CD8-positive, alpha-beta memory T cell (primary cell): ENCODE results near the gene LINC01488. TPM values are rescaled to one million over a fixed set of nuclear protein-coding genes. Genes with fewer than 3 reads are reported as not detected.

Source experiments
- CTCF ChIA-PET: fragments of 350-600 bp; sonication (Branson Sonifier 250); formaldehyde crosslinking; loops from one replicate; lab custom pipeline; 2021; ENCODE audit warnings: antibody characterized with exemption; lab: Charles Lee
- POLR2A ChIA-PET: fragments of 350-600 bp; sonication (Branson Sonifier 250); formaldehyde crosslinking; loops from one replicate; lab custom pipeline; 2021; ENCODE audit warnings: antibody characterized with exemption; lab: Charles Lee
- DNase-seq, 5 donors: peaks; one replicate each; pipeline versions ENCODE4 v3.0.0 to v3.0.0-alpha.2; 2020 to 2022; ENCODE audit warnings: mixed read lengths in 1 of 5
- H3K27ac ChIP-seq: one replicate; pipeline ENCODE4 v1.7.0; 2013; ENCODE audit warnings: low read depth, mild to moderate bottlenecking, low read length, moderate library complexity
- H3K27me3 ChIP-seq: 2 replicates; pipeline ENCODE4 v1.7.0; 2013; ENCODE audit warnings: low read length, mild to moderate bottlenecking; ENCODE audit not compliant: insufficient read depth, poor library complexity, severe bottlenecking
- H3K36me3 ChIP-seq: 2 replicates; pipeline ENCODE4 v1.7.0; 2013; ENCODE audit warnings: mild to moderate bottlenecking, low read length, moderate library complexity; ENCODE audit not compliant: insufficient read depth
- H3K4me1 ChIP-seq: 2 replicates; pipeline ENCODE4 v1.7.0; 2013; ENCODE audit warnings: mild to moderate bottlenecking, low read length, moderate library complexity; ENCODE audit not compliant: insufficient read depth
- H3K4me3 ChIP-seq: 2 replicates; pipeline ENCODE4 v1.7.0; 2013; ENCODE audit warnings: mild to moderate bottlenecking, low read length
- H3K9me3 ChIP-seq: 2 replicates; pipeline ENCODE4 v1.7.0; 2013; ENCODE audit warnings: mild to moderate bottlenecking, low read length
- H3K27ac Mint-ChIP-seq, 8 donors: one replicate each; pipeline ENCODE4 v1.8.0; 2020 to 2021; ENCODE audit warnings: mixed read lengths in 8 of 8, mild to moderate bottlenecking in 6 of 8, inconsistent platforms in 3 of 8, moderate library complexity in 3 of 8
- H3K27me3 Mint-ChIP-seq, 2 donors: one replicate each; pipeline ENCODE4 v1.8.0; 2020 to 2021; ENCODE audit warnings: mixed read lengths in 2 of 2, mild to moderate bottlenecking in 1 of 2, moderate library complexity in 1 of 2
- H3K36me3 Mint-ChIP-seq, 3 donors: one replicate each; pipeline ENCODE4 v1.8.0; 2020 to 2021; ENCODE audit warnings: mixed read lengths in 3 of 3, inconsistent platforms in 1 of 3, mild to moderate bottlenecking in 1 of 3
- H3K4me1 Mint-ChIP-seq, 3 donors: one replicate each; pipeline ENCODE4 v1.8.0; 2020 to 2021; ENCODE audit warnings: mixed read lengths in 3 of 3, inconsistent platforms in 1 of 3, mild to moderate bottlenecking in 1 of 3
- H3K4me3 Mint-ChIP-seq, 7 donors: one replicate each; pipeline ENCODE4 v1.8.0; 2020 to 2021; ENCODE audit warnings: mixed read lengths in 7 of 7, mild to moderate bottlenecking in 6 of 7, moderate library complexity in 4 of 7, inconsistent platforms in 2 of 7
- H3K9me3 Mint-ChIP-seq, 5 donors: one replicate each; pipeline ENCODE4 v1.8.0; 2020 to 2022; ENCODE audit warnings: mixed read lengths in 5 of 5, mild to moderate bottlenecking in 3 of 5, moderate library complexity in 2 of 5, inconsistent platforms in 1 of 5
- polyA plus RNA-seq: library from polyadenylated mRNA; unstranded; fragments of 300-500 nt; fragmentation: Illumina TruSeq; gene quantifications from one replicate; pipeline ENCODE4 v1.2.3, GENCODE V29; 2021
- total RNA-seq, 2 experiments: library from RNA; stranded (reverse); gene quantifications; one replicate each; pipeline ENCODE4 v1.2.3, GENCODE V29; 2021

LINC01488 gene
- total and polyA plus RNA-seq, 3 experiments from 2014 or later = not detected

DNA sequence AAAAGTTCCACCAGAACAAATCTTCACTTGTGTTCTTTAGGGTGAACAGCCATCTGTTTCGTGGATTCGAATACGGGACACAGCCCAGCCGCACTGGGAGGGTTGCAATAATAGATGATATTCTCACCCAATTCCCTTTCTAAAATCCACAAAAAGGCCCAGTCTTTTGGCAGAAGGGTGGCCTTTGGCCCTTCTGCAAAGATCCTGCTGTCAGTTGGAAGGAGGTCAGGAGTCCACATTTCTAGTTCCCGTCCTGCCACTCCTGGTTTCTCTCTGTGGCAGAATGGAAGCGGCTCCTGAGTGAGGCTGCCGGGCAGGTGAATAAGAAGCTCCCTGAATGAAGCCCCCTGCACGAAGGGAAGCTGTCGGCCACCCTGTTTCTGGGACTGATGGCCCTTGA lies 11.2 kb upstream of the LINC01488 start:
- CTCF ChIA-PET = no interaction called here
- Histone ChIP-seq H3K4me3 (no peak overlapping the region), H3K4me1 (no peaks in the 10 kb centered on the region), H3K36me3 (no peaks in the 10 kb centered on the region), H3K27ac (no peak overlapping the region), H3K9me3 (no peaks in the 10 kb centered on the region), H3K27me3 (no peaks in the 10 kb centered on the region)
- peaks cover 0 to 3% (median 0%) of the 10 kb centered on the region in 5 donors for H3K9me3 Mint-ChIP-seq
- H3K4me1 Mint-ChIP-seq = no peaks in the 10 kb centered on the region
- no peak overlapping the region for H3K27ac Mint-ChIP-seq
- no peak overlapping the region for H3K4me3 Mint-ChIP-seq
- no peaks in the 10 kb centered on the region for H3K36me3 Mint-ChIP-seq
- DNase-seq = no peak
- POLR2A ChIA-PET = no interaction called here
- peaks cover 3 to 5% of the 10 kb centered on the region in 2 donors for H3K27me3 Mint-ChIP-seq

DNA sequence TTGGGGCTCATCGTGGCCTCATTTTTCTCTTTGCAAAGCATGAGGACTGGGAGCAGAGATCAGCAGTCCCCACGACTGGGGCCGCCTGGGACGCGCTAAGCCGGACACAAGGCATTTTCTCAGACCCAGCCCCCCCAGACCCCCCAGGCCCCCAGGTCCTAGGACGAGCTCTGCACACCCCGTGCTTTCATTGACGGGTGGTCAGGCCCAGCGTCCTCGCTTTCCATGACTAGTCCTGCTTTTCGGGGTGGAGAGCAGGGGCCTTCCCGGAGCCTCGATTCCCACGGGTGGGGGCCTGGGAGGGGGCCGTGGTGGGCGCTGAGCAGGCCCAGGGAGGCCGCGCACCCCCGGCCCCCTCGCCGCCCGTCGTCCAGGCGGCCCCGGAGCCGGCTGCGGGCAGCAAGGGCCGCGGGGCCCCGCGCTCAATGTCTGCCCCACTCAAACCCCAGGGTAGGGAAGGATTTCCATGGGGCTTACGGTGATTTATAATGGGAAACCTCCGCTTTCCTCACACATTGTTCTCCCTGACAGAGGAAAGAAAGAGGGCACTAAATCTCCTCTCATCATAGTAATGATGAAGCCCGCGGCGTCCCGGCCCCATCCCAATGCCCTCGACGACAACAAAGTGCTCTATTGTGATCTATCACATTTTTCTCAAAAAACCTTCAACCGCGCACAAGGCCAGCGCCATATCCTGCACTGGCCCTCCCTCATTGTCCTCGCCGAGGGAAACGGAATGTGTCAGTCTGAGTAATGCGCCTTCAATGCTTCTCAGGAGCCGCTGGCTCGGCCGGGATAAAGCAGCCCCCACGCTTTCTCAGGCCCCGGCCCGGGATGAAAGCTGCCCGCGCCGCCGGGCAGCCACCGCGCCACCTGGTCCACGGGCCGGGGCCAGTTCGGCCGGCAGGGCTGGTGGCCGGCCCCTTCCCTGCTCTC lies 10.4 kb upstream of the LINC01488 start:
- ChIA-PET POLR2A (no interaction called here), CTCF (no interaction called here)
- no peaks in the 10 kb centered on the region for H3K9me3 ChIP-seq
- no peaks in the 10 kb centered on the region for H3K4me1 ChIP-seq
- no peak for DNase-seq
- no peak overlapping the region for H3K27ac Mint-ChIP-seq
- no peak overlapping the region for H3K27ac ChIP-seq
- H3K4me3 Mint-ChIP-seq = no peak overlapping the region
- H3K9me3 Mint-ChIP-seq = peaks cover 0 to 3% (median 0%) of the 10 kb centered on the region in 5 donors
- H3K36me3 ChIP-seq = no peaks in the 10 kb centered on the region
- peaks cover 3 to 5% of the 10 kb centered on the region in 2 donors for H3K27me3 Mint-ChIP-seq
- H3K36me3 Mint-ChIP-seq = no peaks in the 10 kb centered on the region
- no peaks in the 10 kb centered on the region for H3K27me3 ChIP-seq
- no peaks in the 10 kb centered on the region for H3K4me1 Mint-ChIP-seq
- H3K4me3 ChIP-seq = no peak overlapping the region

DNA sequence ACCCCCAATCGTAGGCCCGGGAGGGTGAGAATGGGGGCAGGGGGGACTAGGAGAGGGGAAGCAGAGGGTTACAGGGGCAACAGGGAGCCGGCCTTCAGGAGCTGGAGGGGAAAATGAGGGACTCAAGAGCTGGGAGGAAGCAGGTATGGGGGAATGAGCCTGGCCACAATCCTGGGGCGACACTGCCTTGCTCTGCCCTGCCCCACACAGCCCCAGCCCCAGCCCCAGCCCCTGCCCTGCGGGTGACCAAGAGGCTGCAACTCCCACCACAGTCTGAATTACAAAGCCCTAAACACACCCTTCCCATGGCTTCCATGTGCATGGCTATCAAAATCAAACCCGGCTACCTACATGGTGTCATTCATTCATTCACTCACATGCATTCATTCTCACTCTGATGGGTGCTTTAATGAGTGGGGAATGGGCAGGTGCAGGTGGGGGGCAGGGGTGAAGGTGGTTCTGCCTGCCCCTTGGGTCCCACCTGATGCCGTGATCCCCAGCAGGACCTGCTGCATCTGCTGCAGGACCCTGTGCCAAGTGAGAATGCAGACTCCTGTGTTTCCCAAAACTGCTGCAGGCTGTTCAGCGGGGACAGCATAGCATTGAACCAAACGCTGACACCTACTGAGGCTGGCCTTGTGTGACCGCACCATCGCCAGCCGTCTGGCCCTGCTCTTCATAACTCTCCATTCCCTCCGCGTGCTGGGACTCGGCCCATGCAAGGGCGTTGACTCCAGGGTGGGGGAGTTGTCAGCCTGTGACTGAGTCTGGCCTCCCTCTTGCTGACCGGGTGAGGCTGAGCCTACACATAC lies 9.5 kb upstream of the LINC01488 start:
- DNase-seq = no peak
- Histone ChIP-seq H3K4me3 (no peak overlapping the region), H3K4me1 (no peaks in the 10 kb centered on the region), H3K27me3 (no peaks in the 10 kb centered on the region), H3K27ac (no peak overlapping the region), H3K36me3 (no peaks in the 10 kb centered on the region), H3K9me3 (no peaks in the 10 kb centered on the region)
- ChIA-PET POLR2A (no interaction called here), CTCF (no interaction called here)
- Mint-ChIP-seq H3K36me3 (no peaks in the 10 kb centered on the region), H3K27me3 (peaks cover 3 to 5% of the 10 kb centered on the region in 2 donors), H3K9me3 (peaks cover 0 to 3% (median 0%) of the 10 kb centered on the region in 5 donors), H3K27ac (no peak overlapping the region), H3K4me1 (no peaks in the 10 kb centered on the region), H3K4me3 (no peak overlapping the region)

DNA sequence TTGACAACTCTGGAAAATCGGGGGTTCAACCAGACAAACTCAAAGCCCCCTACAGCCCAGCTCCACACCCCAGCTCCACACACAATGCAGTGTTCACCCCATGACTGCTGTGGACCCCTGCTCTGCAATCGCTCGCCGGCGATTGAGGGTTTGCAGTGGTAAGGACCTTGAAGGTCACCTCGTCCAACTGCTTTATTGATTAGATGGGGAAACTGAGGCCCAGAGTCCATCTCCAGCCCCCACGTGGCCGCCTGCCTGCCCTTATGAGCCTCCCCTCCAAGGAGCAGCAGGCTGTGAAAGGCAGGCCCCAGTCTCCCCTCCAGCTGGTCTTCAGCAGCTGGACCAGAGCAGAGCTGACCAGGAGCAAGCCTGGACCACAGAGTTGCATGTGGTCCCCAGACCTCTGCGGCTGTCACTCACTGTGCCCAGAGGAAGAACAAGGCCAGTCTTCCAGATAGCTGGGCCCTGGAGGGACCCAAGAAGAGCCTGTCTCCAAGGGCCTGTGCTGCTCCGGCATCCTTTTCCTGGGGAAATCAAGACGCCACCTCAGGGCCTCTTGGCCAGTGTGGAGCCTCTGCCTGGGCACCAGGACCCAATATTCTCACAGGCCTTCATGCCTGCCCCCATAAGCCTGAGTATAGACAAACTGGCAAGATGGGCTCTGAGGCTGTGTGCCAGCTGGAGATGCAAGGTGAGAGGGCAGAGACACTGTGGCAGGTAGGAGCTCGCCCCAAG lies 8.8 kb upstream of the LINC01488 start:
- H3K36me3 ChIP-seq = no peaks in the 10 kb centered on the region
- H3K27ac Mint-ChIP-seq = no peak overlapping the region
- H3K4me1 ChIP-seq = no peaks in the 10 kb centered on the region
- H3K36me3 Mint-ChIP-seq = no peaks in the 10 kb centered on the region
- no peak for DNase-seq
- ChIA-PET POLR2A (no interaction called here), CTCF (no interaction called here)
- H3K4me3 ChIP-seq = no peak overlapping the region
- H3K9me3 ChIP-seq = no peaks in the 10 kb centered on the region
- no peak overlapping the region for H3K4me3 Mint-ChIP-seq
- H3K27me3 Mint-ChIP-seq = peaks cover 3 to 5% of the 10 kb centered on the region in 2 donors
- peaks cover 0 to 3% (median 0%) of the 10 kb centered on the region in 5 donors for H3K9me3 Mint-ChIP-seq
- H3K4me1 Mint-ChIP-seq = no peaks in the 10 kb centered on the region
- no peaks in the 10 kb centered on the region for H3K27me3 ChIP-seq
- no peak overlapping the region for H3K27ac ChIP-seq

DNA sequence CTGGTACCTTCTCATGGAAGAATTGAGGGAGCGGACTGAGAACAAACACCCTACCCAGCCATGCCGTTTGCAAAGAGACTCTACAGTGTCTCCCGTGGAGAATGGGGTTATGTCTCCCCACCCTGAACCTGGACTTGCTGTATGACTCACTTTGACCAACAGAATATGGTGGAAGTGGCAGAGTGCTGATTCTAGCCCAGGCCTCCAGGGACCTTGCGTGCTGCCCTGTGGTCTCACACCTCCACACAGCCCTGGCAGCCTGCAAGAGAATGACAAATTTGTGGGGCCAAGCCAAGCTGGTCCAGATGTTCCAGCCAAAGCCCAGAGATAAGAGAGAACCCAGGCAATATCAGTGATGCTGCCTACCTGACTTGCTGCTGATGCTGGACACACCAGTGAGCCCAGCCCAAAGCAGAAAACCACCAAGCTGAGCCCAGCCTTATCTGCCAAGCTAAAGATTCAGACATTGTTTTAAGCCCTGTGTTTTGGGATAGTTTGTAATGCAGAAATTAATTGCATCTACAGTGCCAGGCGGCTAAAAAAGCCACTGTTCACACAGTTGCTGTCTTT lies 8.1 kb upstream of the LINC01488 start:
- Histone ChIP-seq H3K27me3 (no peaks in the 10 kb centered on the region), H3K4me3 (no peak overlapping the region), H3K27ac (no peak overlapping the region), H3K36me3 (no peaks in the 10 kb centered on the region), H3K9me3 (no peaks in the 10 kb centered on the region), H3K4me1 (no peaks in the 10 kb centered on the region)
- peaks cover 0 to 3% (median 0%) of the 10 kb centered on the region in 5 donors for H3K9me3 Mint-ChIP-seq
- POLR2A ChIA-PET = no interaction called here
- H3K27me3 Mint-ChIP-seq = peaks cover 3 to 5% of the 10 kb centered on the region in 2 donors
- no peak overlapping the region for H3K4me3 Mint-ChIP-seq
- no peak for DNase-seq
- H3K27ac Mint-ChIP-seq = no peak overlapping the region
- H3K36me3 Mint-ChIP-seq = no peaks in the 10 kb centered on the region
- CTCF ChIA-PET = no interaction called here
- H3K4me1 Mint-ChIP-seq = no peaks in the 10 kb centered on the region

DNA sequence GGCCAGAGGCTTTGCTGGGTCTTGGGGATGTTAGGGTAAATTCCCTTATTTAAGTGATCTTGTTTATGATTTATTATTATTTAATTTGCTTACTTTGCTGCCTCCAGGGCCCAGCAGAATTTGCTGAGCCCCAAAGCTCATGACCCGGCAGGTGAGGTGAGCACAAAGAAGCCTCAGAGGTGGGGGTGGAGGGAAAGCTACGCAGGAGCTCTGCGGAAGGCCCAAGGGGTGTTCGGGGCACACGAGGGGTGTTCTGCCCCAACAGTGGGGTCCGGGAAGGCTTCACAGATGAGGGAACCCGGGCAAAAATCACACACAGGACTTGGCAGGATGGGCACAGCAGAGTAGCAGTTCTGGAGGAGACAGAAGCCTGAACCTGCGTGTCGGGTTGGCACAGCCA lies 6.7 kb upstream of the LINC01488 start:
- Mint-ChIP-seq H3K27me3 (peaks cover 3 to 5% of the 10 kb centered on the region in 2 donors), H3K27ac (no peak overlapping the region), H3K36me3 (no peaks in the 10 kb centered on the region), H3K4me3 (no peak overlapping the region), H3K4me1 (no peaks in the 10 kb centered on the region), H3K9me3 (peaks cover 0 to 3% (median 0%) of the 10 kb centered on the region in 5 donors)
- Histone ChIP-seq H3K27me3 (no peaks in the 10 kb centered on the region), H3K4me1 (no peaks in the 10 kb centered on the region), H3K36me3 (no peaks in the 10 kb centered on the region), H3K9me3 (no peaks in the 10 kb centered on the region), H3K27ac (no peak overlapping the region), H3K4me3 (no peak overlapping the region)
- ChIA-PET POLR2A (no interaction called here), CTCF (no interaction called here)
- no peak for DNase-seq

DNA sequence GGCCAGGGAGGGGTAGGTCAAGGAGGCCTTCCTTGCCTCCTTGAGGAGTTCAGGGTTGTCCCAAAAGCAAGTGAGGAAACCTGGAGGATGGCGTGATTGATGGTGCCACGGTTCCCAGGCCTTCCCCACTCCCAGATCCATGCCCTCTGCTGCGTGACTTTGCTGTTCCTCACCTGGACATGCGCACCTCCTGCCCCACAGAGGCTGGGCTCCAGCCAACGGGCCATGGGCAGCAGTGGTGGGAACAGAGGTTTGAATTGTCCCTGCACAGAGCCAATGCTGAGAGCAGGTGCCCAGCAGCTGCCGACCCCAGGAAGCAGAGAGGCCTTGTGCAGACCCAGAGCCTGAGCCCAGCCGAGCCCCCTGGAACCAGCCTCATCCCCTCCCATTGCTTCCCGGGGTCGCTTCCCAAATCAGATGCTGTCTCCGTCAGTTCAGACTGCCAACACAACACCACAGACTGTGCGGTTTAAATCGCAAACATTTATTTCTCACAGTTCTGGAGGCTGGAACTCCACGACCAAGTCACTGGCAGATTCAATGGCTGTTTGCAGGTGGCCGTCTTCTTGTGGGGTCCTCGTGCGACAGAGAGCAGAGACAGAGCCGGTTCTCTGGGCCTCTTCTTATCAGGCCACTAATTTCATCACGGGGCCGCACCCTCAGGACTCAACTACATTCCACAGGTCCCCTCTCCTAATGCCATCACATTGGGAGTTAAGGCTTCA lies 6.2 kb upstream of the LINC01488 start:
- ChIA-PET CTCF (no interaction called here), POLR2A (no interaction called here)
- H3K27me3 ChIP-seq = no peaks in the 10 kb centered on the region
- Mint-ChIP-seq H3K27me3 (peaks cover 3 to 5% of the 10 kb centered on the region in 2 donors), H3K9me3 (peaks cover 0 to 3% (median 0%) of the 10 kb centered on the region in 5 donors), H3K36me3 (no peaks in the 10 kb centered on the region), H3K27ac (no peak overlapping the region), H3K4me3 (no peak overlapping the region), H3K4me1 (no peaks in the 10 kb centered on the region)
- H3K4me3 ChIP-seq = no peak overlapping the region
- no peak for DNase-seq
- no peaks in the 10 kb centered on the region for H3K36me3 ChIP-seq
- H3K9me3 ChIP-seq = no peaks in the 10 kb centered on the region
- no peaks in the 10 kb centered on the region for H3K4me1 ChIP-seq
- H3K27ac ChIP-seq = no peak overlapping the region
